ENCODE results near the gene SPHKAP. TPM values are rescaled to one million over a fixed set of nuclear protein-coding genes. Genes with fewer than 3 reads are reported as not detected.
"Not testable (repeated sequence)": the region's sequence is repeated elsewhere in the genome, so short reads cannot be mapped to it uniquely, and the experiment has no call there.

The SPHKAP gene
- total RNA-seq, 2 experiments from 2014 or later = not detected

- H3K4me3 Mint-ChIP-seq = no peak overlapping the region
- DNase-seq = no peak
- peaks cover 5% of the 10 kb centered on the region for H3K9me3 Mint-ChIP-seq
- no peaks in the 10 kb centered on the region for H3K4me1 Mint-ChIP-seq (ENCODE audit: low read depth)
- no peak overlapping the region for H3K27ac Mint-ChIP-seq
- no peaks in the 10 kb centered on the region for H3K27me3 Mint-ChIP-seq (ENCODE audit: low read depth)
- CTCF ChIA-PET = no interaction called here
- intact Hi-C loops (cut with micrococcal nuclease) = no loop called here
- no peaks in the 10 kb centered on the region for H3K36me3 Mint-ChIP-seq (ENCODE audit: low read depth)
Measured at GRCh38 chr2:228083131-228083530, 98.4 kb downstream of the SPHKAP start.

- Mint-ChIP-seq H3K36me3 (ENCODE audit: low read depth) (no peaks in the 10 kb centered on the region), H3K27me3 (ENCODE audit: low read depth) (no peaks in the 10 kb centered on the region), H3K27ac (no peak overlapping the region), H3K4me1 (ENCODE audit: low read depth) (no peaks in the 10 kb centered on the region), H3K9me3 (peaks cover 5% of the 10 kb centered on the region), H3K4me3 (no peak overlapping the region)
- intact Hi-C loops (cut with micrococcal nuclease) = no loop called here
- CTCF ChIA-PET = no interaction called here
- no peak for DNase-seq
Measured at GRCh38 chr2:228082571-228082970, 98.9 kb downstream of the SPHKAP start.

GRCh38 chr2:228079194-228079593 lies 102.3 kb downstream of the SPHKAP start:
- Mint-ChIP-seq H3K9me3 (peaks cover 3% of the 10 kb centered on the region), H3K27me3 (ENCODE audit: low read depth) (no peaks in the 10 kb centered on the region), H3K36me3 (ENCODE audit: low read depth) (no peaks in the 10 kb centered on the region), H3K27ac (no peak overlapping the region), H3K4me3 (no peak overlapping the region), H3K4me1 (ENCODE audit: low read depth) (no peaks in the 10 kb centered on the region)
- CTCF ChIA-PET = no interaction called here
- no peak for DNase-seq
- intact Hi-C loops (cut with micrococcal nuclease) = no loop called here

GRCh38 chr2:228076695-228077094 lies 104.8 kb downstream of the SPHKAP start:
- intact Hi-C loops (cut with micrococcal nuclease); DNase-seq; H3K4me3 Mint-ChIP-seq; H3K27me3 Mint-ChIP-seq (ENCODE audit: low read depth); H3K27ac Mint-ChIP-seq; H3K9me3 Mint-ChIP-seq; CTCF ChIA-PET; H3K36me3 Mint-ChIP-seq (ENCODE audit: low read depth); H3K4me1 Mint-ChIP-seq (ENCODE audit: low read depth): not testable (repeated sequence)

- no peak for DNase-seq
- intact Hi-C loops (cut with micrococcal nuclease) = no loop called here
- Mint-ChIP-seq H3K4me3 (no peak overlapping the region), H3K36me3 (ENCODE audit: low read depth) (no peaks in the 10 kb centered on the region), H3K27me3 (ENCODE audit: low read depth) (no peaks in the 10 kb centered on the region), H3K9me3 (no peaks in the 10 kb centered on the region), H3K4me1 (ENCODE audit: low read depth) (no peaks in the 10 kb centered on the region), H3K27ac (no peak overlapping the region)
- CTCF ChIA-PET = no interaction called here
Measured at GRCh38 chr2:228072669-228073068, 108.8 kb downstream of the SPHKAP start.

- Mint-ChIP-seq H3K9me3 (no peaks in the 10 kb centered on the region), H3K27ac (no peak overlapping the region), H3K4me3 (no peak overlapping the region), H3K27me3 (ENCODE audit: low read depth) (no peaks in the 10 kb centered on the region), H3K4me1 (ENCODE audit: low read depth) (no peaks in the 10 kb centered on the region), H3K36me3 (ENCODE audit: low read depth) (no peaks in the 10 kb centered on the region)
- CTCF ChIA-PET = no interaction called here
- intact Hi-C loops (cut with micrococcal nuclease) = no loop called here
- DNase-seq = no peak
Measured at GRCh38 chr2:228067309-228067708, 114.2 kb downstream of the SPHKAP start.

GRCh38 chr2:228066126-228066798 lies 115.2 kb downstream of the SPHKAP start:
- H3K4me1 Mint-ChIP-seq (ENCODE audit: low read depth) = no peaks in the 10 kb centered on the region
- no peak overlapping the region for H3K4me3 Mint-ChIP-seq
- CTCF ChIA-PET = no interaction called here
- DNase-seq = no peak
- intact Hi-C loops (cut with micrococcal nuclease) = no loop called here
- H3K27me3 Mint-ChIP-seq (ENCODE audit: low read depth) = no peaks in the 10 kb centered on the region
- no peak overlapping the region for H3K27ac Mint-ChIP-seq
- no peaks in the 10 kb centered on the region for H3K36me3 Mint-ChIP-seq (ENCODE audit: low read depth)
- H3K9me3 Mint-ChIP-seq = no peaks in the 10 kb centered on the region

- CTCF ChIA-PET = no interaction called here
- Mint-ChIP-seq H3K27me3 (ENCODE audit: low read depth) (no peaks in the 10 kb centered on the region), H3K4me1 (ENCODE audit: low read depth) (no peaks in the 10 kb centered on the region), H3K4me3 (no peak overlapping the region), H3K9me3 (no peaks in the 10 kb centered on the region), H3K36me3 (ENCODE audit: low read depth) (no peaks in the 10 kb centered on the region), H3K27ac (no peak overlapping the region)
- no peak for DNase-seq
- intact Hi-C loops (cut with micrococcal nuclease) = no loop called here
Measured at GRCh38 chr2:228065686-228066085, 115.8 kb downstream of the SPHKAP start.

GRCh38 chr2:228064796-228065315 lies 116.6 kb downstream of the SPHKAP start:
- Mint-ChIP-seq H3K4me3 (no peak overlapping the region), H3K27ac (no peak overlapping the region), H3K36me3 (ENCODE audit: low read depth) (no peaks in the 10 kb centered on the region), H3K27me3 (ENCODE audit: low read depth) (no peaks in the 10 kb centered on the region), H3K4me1 (ENCODE audit: low read depth) (no peaks in the 10 kb centered on the region), H3K9me3 (no peaks in the 10 kb centered on the region)
- CTCF ChIA-PET = no interaction called here
- intact Hi-C loops (cut with micrococcal nuclease) = no loop called here
- no peak for DNase-seq

GRCh38 chr2:228064024-228064423 lies 117.5 kb downstream of the SPHKAP start:
- H3K27me3 Mint-ChIP-seq (ENCODE audit: low read depth) = no peaks in the 10 kb centered on the region
- H3K4me1 Mint-ChIP-seq (ENCODE audit: low read depth) = no peaks in the 10 kb centered on the region
- H3K36me3 Mint-ChIP-seq (ENCODE audit: low read depth) = no peaks in the 10 kb centered on the region
- no peak for DNase-seq
- no peaks in the 10 kb centered on the region for H3K9me3 Mint-ChIP-seq
- H3K4me3 Mint-ChIP-seq = no peak overlapping the region
- intact Hi-C loops (cut with micrococcal nuclease) = no loop called here
- CTCF ChIA-PET = no interaction called here
- no peak overlapping the region for H3K27ac Mint-ChIP-seq

- no peak for DNase-seq
- no peaks in the 10 kb centered on the region for H3K27me3 Mint-ChIP-seq (ENCODE audit: low read depth)
- intact Hi-C loops (cut with micrococcal nuclease) = no loop called here
- H3K27ac Mint-ChIP-seq = no peak overlapping the region
- no peaks in the 10 kb centered on the region for H3K9me3 Mint-ChIP-seq
- no peak overlapping the region for H3K4me3 Mint-ChIP-seq
- CTCF ChIA-PET = no interaction called here
- H3K36me3 Mint-ChIP-seq (ENCODE audit: low read depth) = no peaks in the 10 kb centered on the region
- no peaks in the 10 kb centered on the region for H3K4me1 Mint-ChIP-seq (ENCODE audit: low read depth)
Measured at GRCh38 chr2:228063558-228063957, 117.9 kb downstream of the SPHKAP start.

GRCh38 chr2:228059735-228060134 lies 121.8 kb downstream of the SPHKAP start:
- intact Hi-C loops (cut with micrococcal nuclease) = no loop called here
- Mint-ChIP-seq H3K9me3 (no peaks in the 10 kb centered on the region), H3K27ac (no peak overlapping the region), H3K4me1 (ENCODE audit: low read depth) (no peaks in the 10 kb centered on the region), H3K27me3 (ENCODE audit: low read depth) (no peaks in the 10 kb centered on the region), H3K36me3 (ENCODE audit: low read depth) (no peaks in the 10 kb centered on the region), H3K4me3 (no peak overlapping the region)
- no peak for DNase-seq
- CTCF ChIA-PET = interaction anchor here (0.6 kb wide), 1 partner anchor 772 kb away, joined by 3 read pairs; no protein-coding TSS in a partner anchor

- no peaks in the 10 kb centered on the region for H3K9me3 Mint-ChIP-seq
- DNase-seq = no peak
- H3K36me3 Mint-ChIP-seq (ENCODE audit: low read depth) = no peaks in the 10 kb centered on the region
- no peaks in the 10 kb centered on the region for H3K4me1 Mint-ChIP-seq (ENCODE audit: low read depth)
- no peak overlapping the region for H3K4me3 Mint-ChIP-seq
- intact Hi-C loops (cut with micrococcal nuclease) = no loop called here
- no peaks in the 10 kb centered on the region for H3K27me3 Mint-ChIP-seq (ENCODE audit: low read depth)
- CTCF ChIA-PET = no interaction called here
- H3K27ac Mint-ChIP-seq = no peak overlapping the region
Measured at GRCh38 chr2:228056293-228057097, 125.0 kb downstream of the SPHKAP start.

Data from activated naive CD4-positive, alpha-beta T cell treated with anti-CD3 and anti-CD28 coated beads for 36 hours (primary cell).